GM12872 (cell line): ENCODE data around the gene PCID2.

Experiments
- TF ChIP-seq, protein P1 (sequence below): IDR thresholded peaks from 3 replicates; pipeline ENCODE4 v1.5.1; 2011; ENCODE audit warnings: low read depth, mild to moderate bottlenecking, low read length, moderate library complexity; ENCODE audit not compliant: insufficient read depth

The PCID2 gene

DNA sequence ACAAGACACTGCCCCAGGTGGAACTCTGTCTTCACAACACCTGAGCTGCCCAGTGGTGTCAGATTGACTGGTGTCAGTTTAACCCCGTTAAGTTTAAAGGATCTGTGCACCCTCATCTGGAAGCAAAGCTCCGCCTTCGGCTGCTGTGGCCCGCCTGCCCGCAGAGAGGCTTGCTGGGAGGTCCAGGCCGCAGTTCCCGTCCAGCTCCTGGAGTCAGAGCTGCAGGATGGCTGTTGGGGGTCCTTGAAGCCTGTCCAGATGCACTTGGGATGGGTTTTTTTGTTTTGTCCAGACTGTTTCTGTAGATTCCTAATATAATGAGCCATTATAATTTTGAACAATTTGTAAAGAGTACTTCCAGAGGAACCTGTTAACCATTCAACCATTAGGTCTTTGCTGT lies 17.0 kb upstream of the PCID2 start:
- TF ChIP-seq, protein P1, sequence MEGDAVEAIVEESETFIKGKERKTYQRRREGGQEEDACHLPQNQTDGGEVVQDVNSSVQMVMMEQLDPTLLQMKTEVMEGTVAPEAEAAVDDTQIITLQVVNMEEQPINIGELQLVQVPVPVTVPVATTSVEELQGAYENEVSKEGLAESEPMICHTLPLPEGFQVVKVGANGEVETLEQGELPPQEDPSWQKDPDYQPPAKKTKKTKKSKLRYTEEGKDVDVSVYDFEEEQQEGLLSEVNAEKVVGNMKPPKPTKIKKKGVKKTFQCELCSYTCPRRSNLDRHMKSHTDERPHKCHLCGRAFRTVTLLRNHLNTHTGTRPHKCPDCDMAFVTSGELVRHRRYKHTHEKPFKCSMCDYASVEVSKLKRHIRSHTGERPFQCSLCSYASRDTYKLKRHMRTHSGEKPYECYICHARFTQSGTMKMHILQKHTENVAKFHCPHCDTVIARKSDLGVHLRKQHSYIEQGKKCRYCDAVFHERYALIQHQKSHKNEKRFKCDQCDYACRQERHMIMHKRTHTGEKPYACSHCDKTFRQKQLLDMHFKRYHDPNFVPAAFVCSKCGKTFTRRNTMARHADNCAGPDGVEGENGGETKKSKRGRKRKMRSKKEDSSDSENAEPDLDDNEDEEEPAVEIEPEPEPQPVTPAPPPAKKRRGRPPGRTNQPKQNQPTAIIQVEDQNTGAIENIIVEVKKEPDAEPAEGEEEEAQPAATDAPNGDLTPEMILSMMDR, result no peak

DNA sequence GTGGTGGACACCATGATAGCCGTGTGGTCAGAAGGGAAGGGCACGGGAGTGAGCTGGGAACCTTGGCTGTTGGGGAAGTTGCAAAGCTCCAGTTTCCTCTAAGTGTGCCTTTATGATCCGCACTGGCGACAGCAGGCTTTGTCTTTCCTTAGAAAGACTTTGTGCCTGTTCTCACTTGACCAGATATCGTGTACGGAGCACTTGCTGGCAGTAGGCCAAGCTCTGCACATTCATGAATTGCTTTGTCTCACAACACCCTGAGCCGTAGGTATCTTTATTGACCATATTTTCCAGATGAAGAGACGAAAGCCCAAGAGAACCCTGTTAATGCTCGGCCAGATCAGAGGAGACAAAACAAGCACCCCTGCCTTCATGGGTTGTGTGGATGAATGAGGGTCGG lies 16.0 kb upstream of the PCID2 start:
- TF ChIP-seq, protein P1, result no peak

DNA sequence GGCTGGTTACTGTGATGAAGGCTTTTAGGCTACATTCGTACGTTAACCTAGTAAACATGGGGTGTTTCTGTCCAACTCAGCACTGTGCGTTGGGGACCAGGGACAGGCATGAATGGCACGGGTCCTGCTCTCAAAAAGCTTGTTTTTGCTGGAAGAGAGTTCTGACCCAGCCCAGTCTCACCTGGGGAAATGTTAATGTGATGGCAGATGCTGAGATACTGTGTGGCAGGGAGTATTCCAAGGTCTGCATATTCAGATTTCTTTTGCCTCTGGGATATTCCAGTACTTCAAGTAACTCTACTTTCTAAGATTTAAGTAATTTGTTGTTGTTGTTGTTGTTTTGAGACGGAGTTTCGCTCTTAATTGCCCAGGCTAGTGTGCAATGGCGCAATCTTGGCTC lies 14.6 kb upstream of the PCID2 start:
- TF ChIP-seq, protein P1, result no peak

DNA sequence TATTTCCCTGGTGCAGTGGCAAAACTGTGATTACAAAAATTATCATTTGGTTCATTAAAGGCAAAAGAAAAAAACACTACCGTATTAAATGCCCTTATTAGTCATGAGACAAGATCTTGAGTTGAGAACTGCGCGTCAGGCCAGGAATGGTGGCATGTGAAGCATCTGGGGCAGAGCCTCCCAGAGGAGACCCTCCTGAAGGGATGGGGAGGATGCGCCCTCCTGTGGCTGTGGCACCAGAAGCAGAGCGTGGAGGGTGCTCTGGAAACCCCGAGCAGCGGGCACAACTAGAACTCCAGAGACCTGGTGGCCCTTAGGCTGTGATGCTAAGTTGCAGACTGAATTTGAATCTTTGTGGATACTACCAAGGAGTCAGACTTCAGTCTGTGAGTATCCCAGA lies 12.4 kb upstream of the PCID2 start:
- TF ChIP-seq, protein P1, result 0 out of 3 replicates have a peak, but pooled peaks have one; percentile 17

DNA sequence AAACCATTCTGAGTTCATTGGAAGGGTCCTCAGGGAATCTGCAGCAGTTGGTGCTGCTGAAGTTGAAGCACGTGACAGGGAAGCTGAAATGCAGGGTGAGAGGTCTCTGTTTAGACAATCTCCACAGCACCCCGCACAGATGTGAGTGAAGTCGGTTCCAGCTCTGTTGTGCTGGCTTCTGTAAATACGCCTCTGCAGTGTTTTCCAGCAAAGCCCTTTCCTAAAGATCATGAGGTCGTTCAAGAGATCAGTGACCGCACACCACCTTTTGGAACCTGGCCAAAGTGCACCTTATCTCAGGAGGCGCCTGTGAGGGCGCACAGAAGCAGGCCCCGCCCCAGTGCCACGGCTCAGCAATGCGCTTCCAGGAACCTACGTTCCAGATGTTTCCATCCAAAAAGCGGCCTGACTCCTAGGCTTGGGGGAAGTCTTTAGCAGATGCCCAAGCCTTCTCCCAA lies 11.7 kb upstream of the PCID2 start:
- TF ChIP-seq, protein P1, result no peak

DNA sequence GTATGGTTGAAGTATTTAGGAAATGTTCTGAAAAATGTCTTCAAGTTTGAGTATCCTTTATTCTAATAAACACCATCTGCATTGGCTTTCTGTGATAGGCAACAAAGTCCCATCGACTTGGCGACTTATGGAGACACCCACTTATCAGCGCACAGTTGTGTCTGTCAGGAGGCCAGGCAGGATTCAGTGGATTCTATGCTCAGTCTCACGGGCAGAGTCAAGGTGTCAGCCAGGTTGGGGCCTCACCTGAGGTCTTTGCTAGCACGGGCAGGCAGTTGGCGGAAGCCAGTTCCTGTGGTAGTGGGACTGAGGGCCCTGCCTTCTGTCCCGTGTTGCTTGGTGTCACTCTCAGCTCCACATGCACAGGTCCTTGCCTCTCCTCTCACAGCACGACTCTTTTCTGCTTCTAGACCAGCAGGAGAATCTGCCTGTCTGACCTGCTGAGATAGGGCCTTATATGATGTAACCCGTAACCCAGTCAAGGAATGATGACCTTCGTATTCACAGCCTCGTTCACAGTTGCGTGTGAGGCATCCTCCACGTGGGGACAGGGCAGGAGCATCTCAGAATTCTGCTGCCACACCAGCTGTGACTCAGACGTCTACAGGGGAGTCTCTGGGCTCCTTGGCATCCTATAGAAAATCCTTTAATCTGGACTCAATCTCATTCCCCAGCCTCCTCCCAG lies 10.9 kb upstream of the PCID2 start:
- TF ChIP-seq, protein P1, result no peak

DNA sequence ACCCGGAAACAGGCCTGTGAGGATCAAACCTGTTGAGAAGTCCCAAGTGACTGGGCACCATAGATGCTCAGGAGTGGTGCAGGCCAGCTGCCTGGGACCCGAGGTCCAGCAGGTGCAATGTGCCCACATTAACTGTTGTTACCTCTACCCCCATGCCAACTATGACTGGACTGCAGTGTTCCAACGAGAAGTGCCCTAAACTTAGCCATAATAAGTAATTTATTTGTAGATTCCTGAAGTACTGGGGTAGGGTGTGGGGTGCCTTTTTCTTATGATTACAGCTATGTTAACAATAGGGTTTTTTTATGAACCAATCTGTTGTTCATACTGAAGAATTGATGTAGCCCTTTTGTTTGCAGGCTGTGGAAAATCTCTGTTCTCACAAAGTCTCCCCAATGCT lies 10.1 kb upstream of the PCID2 start:
- TF ChIP-seq, protein P1, result no peak
